NCI-H1417 (cell line): ENCODE measurements around the gene ENOX1.

Experiments used
- DNase-seq, 3 experiments: peaks; one replicate each; lab custom pipeline; 2025; lab: John Stamatoyannopoulos, UW

ENOX1 gene

GRCh38 chr13:43289470-43290255, 497.1 kb downstream of the ENOX1 start:
- DNase-seq, result peak in 2 of 3 experiments; percentile 19

DNA sequence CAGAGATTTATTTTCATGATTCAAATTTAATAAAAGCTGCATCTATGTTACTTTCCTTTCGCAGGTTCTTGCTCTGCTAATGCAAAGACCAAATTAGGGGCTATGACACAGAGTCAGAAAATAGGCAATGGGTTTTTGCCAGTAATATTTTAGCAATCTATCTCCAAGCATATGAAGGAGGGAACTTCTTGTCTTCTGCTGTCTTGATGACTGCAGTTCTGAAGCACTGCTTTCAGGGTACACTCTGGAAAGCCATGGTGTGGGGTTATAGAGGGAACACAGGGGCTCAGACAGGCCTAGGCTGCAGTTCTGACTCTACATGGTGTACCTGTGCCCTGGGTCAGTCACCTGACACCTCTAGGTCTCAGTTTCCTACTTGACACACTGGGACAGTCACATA, 500.0 kb downstream of the ENOX1 start:
- DNase-seq, result no peak

DNA sequence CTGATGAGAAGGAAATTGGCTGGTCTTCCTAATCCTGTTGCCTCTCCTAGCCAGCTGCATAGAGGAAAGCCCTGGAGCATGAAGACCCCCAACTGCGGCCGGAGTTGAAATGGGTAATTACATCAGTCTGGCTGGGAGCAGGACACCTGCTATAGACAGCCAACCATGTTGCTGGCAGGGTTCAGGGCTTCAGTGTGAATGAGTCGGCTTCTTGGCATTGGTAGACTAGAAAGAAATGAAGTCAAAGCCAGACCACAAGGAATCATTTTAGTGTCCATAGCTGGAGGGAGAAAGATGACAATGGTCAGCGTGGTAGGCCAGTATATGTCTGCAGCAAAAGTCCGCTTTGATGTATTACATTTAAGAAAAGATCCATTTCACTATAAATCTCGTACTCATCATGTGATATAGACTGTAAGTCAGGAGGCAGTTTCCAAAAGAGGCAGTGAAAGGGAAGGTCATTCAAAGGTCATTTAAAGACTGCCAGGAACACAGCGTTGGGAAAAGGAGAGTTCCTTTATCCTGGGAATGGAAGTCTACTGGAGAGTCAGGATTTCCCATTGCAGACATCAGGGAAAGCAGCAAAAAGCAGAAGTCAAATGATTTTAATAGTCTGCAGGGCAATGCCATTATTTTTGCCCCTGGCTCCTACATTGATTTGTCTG, 500.7 kb downstream of the ENOX1 start:
- peak; percentile 20 to 78 (median 38) for DNase-seq

- DNase-seq, result no peak
Measured at GRCh38 chr13:43284162-43284561, 502.6 kb downstream of the ENOX1 start.

DNA sequence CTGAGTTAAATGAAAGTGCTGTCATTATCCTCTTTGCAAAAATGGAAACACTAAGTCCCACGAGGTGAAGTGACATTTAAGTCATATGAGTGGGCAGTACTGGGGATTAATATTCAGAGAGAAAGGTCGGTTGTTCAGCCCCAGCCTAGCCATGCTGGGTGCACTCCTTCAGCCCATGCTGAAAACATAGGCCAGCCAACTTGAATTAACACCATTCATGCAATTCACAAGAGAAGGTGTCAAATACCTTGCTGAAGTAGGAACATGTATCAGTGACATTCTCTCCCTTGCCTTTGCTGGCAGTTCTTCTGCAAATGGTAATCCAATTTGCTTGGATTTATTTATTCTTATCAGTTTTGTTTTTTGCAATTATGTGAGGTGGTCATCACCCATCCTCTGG, 507.1 kb downstream of the ENOX1 start:
- peak; percentile 21 to 84 (median 41) for DNase-seq

- no peak for DNase-seq
Measured at GRCh38 chr13:43278127-43278526, 508.6 kb downstream of the ENOX1 start.

DNA sequence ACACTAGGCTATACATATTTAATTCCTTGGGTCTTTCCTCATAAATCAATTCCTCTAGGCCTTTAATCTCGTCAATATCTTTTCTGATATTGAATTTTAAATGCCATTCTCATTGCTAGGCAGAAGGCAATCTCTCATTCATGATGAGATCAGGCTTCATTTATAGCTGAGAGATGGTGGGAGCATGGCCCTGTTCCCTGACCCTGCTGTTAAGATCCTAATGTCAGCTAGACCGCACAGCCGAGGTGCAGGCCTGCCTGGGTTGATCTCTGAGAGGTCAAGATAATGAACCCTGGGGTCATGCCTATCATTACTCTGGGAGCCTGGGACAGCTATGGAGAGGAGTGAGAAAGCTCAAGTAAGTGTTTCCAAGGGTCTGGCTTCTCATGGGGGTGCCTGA, 509.6 kb downstream of the ENOX1 start:
- DNase-seq, result no peak

DNA sequence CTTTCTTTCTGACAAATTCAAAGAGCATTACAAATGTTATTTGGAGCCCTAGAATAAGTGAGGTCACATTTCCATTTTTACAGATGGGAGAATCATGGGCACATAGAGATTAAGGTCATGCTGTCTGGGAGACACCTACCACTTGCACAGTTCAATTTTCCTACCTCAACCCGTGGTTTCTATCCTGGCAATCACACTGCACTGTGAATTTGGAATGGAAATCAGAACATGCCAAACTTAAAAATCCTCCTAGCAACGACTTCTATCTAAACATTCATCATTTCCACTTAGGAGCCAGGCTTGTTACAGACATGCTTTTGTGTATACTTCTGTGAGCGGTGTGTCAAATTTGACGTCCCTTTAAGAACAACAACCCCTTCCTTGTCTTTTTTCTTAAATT, 511.9 kb downstream of the ENOX1 start:
- no peak for DNase-seq

DNA sequence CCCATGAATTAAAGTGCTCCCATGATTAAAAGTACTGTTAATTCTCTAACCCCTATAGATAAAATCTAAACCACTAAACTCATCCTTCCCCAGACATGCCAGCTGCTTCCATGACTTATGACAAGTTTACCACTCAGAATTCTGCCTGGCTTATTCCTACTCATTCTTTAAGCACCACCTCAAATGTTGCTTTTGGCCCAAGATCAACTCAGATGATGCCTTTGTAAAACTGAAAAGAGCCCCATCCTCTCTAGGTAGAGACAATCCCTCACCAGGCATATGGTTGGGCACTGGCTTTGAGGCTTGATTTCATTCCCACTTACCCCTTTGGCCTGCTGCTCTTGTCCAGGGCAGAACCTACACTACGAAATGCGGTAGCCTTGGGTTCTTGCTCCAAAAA, 513.4 kb downstream of the ENOX1 start:
- DNase-seq, result peak in 1 of 3 experiments; percentile 45

DNA sequence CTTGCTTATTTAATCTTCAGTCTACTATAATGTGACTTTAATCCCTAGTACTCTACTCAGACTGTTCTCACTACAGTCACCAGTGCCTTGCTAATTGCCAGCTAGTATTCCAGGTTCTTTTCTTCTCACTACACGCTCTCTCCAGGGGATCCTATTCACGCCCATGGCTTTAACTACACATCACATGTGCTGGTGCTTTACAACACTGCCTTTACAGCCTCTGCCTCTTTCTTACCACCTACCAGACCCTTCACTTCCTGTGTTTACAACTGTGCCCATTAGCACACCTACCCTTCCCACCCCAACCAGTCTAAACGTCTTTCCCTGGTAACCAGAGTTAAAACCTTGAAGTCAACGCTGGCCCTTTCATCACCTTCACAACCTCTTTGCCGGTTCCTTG, 513.9 kb downstream of the ENOX1 start:
- peak; percentile 12 to 59 (median 25) for DNase-seq

- DNase-seq, result no peak
Measured at GRCh38 chr13:43271152-43271551, 515.6 kb downstream of the ENOX1 start.

DNA sequence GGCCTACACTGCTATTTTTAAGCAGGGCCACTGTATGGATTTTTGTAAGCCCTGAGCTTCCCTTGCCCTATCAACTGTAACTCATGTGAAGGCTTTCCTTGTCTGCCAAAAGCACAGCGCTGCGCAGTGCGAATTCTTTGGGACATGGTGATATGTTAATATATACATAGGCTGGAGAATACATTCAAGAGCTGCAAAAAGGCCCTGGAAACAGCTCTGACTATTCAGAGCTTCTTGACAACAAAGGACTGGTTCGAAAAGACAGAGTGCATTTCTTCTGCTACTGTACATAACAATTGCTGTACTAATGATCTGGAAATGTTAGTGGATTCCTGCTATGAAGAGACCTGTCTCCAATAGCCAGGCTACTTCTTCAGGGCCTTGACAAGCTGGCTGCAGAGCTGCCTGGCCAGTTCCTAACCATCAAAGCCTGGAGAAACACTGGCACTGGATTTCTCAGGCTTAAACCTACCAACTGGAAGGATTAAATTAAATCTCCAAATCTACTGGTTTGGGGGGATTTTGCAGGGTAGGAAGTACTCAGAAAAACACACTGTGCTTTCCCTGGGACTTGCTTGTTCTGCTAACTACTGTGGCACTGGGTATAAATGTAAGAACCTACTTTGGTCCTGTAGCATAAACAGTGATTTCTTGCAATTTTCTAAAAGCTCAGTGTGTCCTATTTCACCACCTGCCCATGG, 516.5 kb downstream of the ENOX1 start:
- DNase-seq, result peak in 2 of 3 experiments; percentile 9 to 18

DNA sequence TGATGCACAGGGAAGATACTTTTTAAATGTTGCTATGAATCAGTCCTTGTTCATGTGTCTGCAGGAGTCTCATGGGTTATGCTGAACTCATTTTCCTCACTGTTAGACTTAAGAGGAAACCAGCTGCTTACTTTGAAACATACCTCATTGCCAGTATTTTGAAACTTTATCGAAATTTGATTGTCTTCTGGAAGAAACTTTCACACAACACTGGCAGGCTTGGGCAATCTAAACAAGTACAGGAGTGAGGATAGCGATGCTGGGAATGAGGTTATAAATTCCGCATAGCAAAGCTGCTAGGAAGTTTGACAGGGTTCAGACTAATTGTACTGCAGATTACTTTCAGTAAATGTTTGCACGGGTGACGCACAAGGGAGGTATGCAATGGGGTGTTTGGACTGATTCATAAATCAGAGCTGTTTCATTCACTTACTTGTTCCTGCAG, 517.7 kb downstream of the ENOX1 start:
- DNase-seq, result peak in 1 of 3 experiments; percentile 41

GRCh38 chr13:43268632-43269031, 518.1 kb downstream of the ENOX1 start:
- peak in 2 of 3 experiments; percentile 12 to 87 for DNase-seq

- DNase-seq, result no peak
Measured at GRCh38 chr13:43267916-43268315, 518.9 kb downstream of the ENOX1 start.

DNA sequence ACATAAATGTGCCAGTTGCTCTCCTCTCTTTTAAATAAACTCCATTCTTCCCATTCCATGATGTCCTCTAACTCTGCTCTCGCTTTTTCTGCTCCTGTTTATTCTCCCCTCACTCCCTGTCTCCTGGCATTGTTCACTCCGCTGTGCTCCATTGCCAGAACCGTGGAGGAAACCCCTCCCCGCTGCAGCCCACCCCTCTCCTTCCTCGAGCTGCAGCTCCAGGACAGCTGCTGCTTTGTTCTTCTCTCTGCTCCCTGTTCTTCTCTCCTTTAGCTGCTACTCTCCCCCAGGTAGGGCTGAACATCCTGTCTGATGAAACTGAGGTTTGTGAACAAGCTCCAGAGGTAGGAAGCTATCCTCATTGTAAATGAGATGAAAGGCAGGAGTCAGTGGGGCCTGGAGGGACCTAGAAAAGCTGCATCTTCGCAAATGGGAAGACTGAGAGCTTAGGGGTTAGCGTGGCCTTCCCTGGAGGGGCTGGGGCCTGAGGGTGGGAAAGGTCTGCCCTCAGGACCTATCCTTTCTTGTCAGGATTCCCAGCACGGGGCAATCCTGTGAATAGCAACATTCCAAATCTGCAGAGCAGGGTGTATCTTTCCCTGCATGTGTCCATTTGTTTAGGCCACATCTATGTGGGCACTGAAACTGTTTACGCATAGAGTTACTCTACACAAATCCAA, 519.7 kb downstream of the ENOX1 start:
- DNase-seq, result no peak

- no peak for DNase-seq
Measured at GRCh38 chr13:43265028-43265427, 521.7 kb downstream of the ENOX1 start.

- DNase-seq, result no peak
Measured at GRCh38 chr13:43264458-43264857, 522.3 kb downstream of the ENOX1 start.

DNA sequence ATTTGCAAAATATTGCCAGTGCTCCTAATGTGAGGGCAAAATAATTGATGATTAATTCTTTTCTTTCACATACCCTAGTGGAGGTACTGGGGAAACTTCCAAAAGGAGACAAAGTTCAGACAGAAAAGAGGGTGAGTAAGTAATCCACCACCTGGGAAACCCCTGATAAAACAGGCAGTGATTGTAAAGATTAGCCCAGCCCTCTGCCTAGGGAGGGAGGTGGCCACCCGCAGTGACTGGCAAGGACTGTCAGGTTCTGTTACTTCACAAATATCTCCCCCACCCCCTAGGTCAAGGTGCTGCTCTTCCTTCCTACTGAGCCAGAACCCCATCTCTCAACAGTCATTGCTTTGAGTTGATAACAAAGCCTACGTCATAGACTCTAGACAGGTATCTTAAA, 523.7 kb downstream of the ENOX1 start:
- no peak for DNase-seq

GRCh38 chr13:43260999-43261398, 525.8 kb downstream of the ENOX1 start:
- DNase-seq, result no peak

GRCh38 chr13:43258771-43259170, 528.0 kb downstream of the ENOX1 start:
- DNase-seq, result no peak

- DNase-seq, result no peak
Measured at GRCh38 chr13:43257765-43258164, 529.0 kb downstream of the ENOX1 start.
